NAMALWA (cell line): ENCODE data around the gene CCDC85B.

Experiments used
- DNase-seq: peaks from one replicate; pipeline ENCODE4 v3.0.0-alpha.2; 2015; ENCODE audit warnings: low spot score

Gene CCDC85B

GRCh38 chr11:65887723-65888162, 2.7 kb upstream of the CCDC85B start:
- DNase-seq = peak; percentile 44

GRCh38 chr11:65888163-65888814, 2.2 kb upstream of the CCDC85B start, which contains the start of gene FIBP:
FIBP (minus strand) TSS chr11:65888471; CDS start chr11:65888418, 53 bp downstream.
- peak; percentile 96 for DNase-seq

GRCh38 chr11:65891219-65892136, 1.0 kb downstream of the CCDC85B start:
- DNase-seq = peak; percentile 69

- peak; percentile 38 for DNase-seq
Measured at GRCh38 chr11:65892137-65892540, 1.7 kb downstream of the CCDC85B start.

- DNase-seq = no peak
Measured at GRCh38 chr11:65892661-65893317, 2.3 kb downstream of the CCDC85B start.

GRCh38 chr11:65894034-65894591, 3.6 kb downstream of the CCDC85B start:
- DNase-seq = no peak

- no peak for DNase-seq
Measured at GRCh38 chr11:65895482-65895981, 5.1 kb downstream of the CCDC85B start.

- no peak for DNase-seq
Measured at GRCh38 chr11:65896034-65896999, 5.8 kb downstream of the CCDC85B start.

- DNase-seq = no peak
Measured at GRCh38 chr11:65897020-65897471, 6.6 kb downstream of the CCDC85B start.

GRCh38 chr11:65898656-65899355, 8.3 kb downstream of the CCDC85B start:
- DNase-seq = no peak

GRCh38 chr11:65899356-65900124, 9.1 kb downstream of the CCDC85B start:
- no peak for DNase-seq

GRCh38 chr11:65900125-65900898, 9.8 kb downstream of the CCDC85B start, which contains the start of gene FOSL1:
FOSL1 (minus strand) TSS chr11:65900388; CDS start chr11:65900339, 49 bp downstream.
- peak; percentile 81 for DNase-seq

GRCh38 chr11:65900899-65901180, 10.4 kb downstream of the CCDC85B start:
- DNase-seq = no peak

- DNase-seq = no peak
Measured at GRCh38 chr11:65903068-65903481, 12.6 kb downstream of the CCDC85B start.

GRCh38 chr11:65903715-65904114, 13.2 kb downstream of the CCDC85B start:
- no peak for DNase-seq

GRCh38 chr11:65906602-65907001, 16.1 kb downstream of the CCDC85B start:
- DNase-seq = no peak

GRCh38 chr11:65907878-65908277, 17.4 kb downstream of the CCDC85B start:
- DNase-seq = no peak
